HepG2 (cell line): ENCODE results near the gene SMAD6. TPM values are rescaled to one million over a fixed set of nuclear protein-coding genes. Genes with fewer than 3 reads are reported as not detected.

Experiments
- ATAC-seq: fragments of 200-7000 bp; cut with Tn5 transposase; 3 replicates; pipeline ENCODE4 v1.9.1; 2020; ENCODE audit warnings: mild to moderate bottlenecking, moderate library complexity
- BruUV-seq: library from RNA; stranded (reverse); fragments of 400-500 nt; replicated peaks from 2 replicates; lab custom pipeline; 2021; lab: Mats Ljungman, UMichigan
- CTCF ChIA-PET: fragments of 300-600 bp; formaldehyde crosslinking; extraction: SDS; loops from one replicate; lab custom pipeline; 2021; ENCODE audit warnings: low total read pairs, inconsistent platforms, low intra/inter-chr PET ratio; lab: Yijun Ruan, JAX
- POLR2A ChIA-PET: fragments of 350-600 bp; sonication (Branson Sonifier 250); formaldehyde crosslinking; loops from one replicate; lab custom pipeline; 2020; ENCODE audit warnings: antibody characterized with exemption, inconsistent platforms; lab: Yijun Ruan, JAX
- DNase-seq: peaks from one replicate; pipeline ENCODE4 v3.0.0-alpha.2; 2015; ENCODE audit warnings: low spot score
- FAIRE-seq: peaks from 3 replicates; lab custom pipeline; 2011; peaks lifted over from hg19 to GRCh38; lab: Jason Lieb, UNC
- H2AFZ ChIP-seq: one replicate; pipeline ENCODE4 v1.6.1; 2011; ENCODE audit warnings: low read length, inconsistent platforms
- H3K27ac ChIP-seq: fragments of 300-600 bp; 3 replicates; pipeline ENCODE4 v1.8.0; 2011; ENCODE audit warnings: mixed run types, mild to moderate bottlenecking, mixed read lengths, low read length, inconsistent platforms; ENCODE audit not compliant: insufficient read depth; ENCODE audit errors: extremely low read length
- H3K27me3 ChIP-seq, 2 experiments: fragments of 200-600 bp in 1 of 2; 2 replicates in 1 of 2; 3 replicates in 1 of 2; pipeline versions ENCODE4 v1.6.0 to v1.8.0; 2011; ENCODE audit warnings: low read length in 2 of 2, mild to moderate bottlenecking in 2 of 2, moderate library complexity in 2 of 2, inconsistent platforms in 1 of 2; ENCODE audit not compliant: insufficient read depth in 2 of 2, control insufficient read depth in 1 of 2
- H3K36me3 ChIP-seq, 2 experiments: fragments of 200-600 bp in 1 of 2; replicated peaks in 1 of 2; 2 replicates in 1 of 2; 3 replicates in 1 of 2; pipeline versions ENCODE4 v1.5.1 to v1.8.0; 2011; ENCODE audit warnings: low read length in 2 of 2, inconsistent platforms in 1 of 2; ENCODE audit not compliant: insufficient read depth in 2 of 2, control insufficient read depth in 1 of 2
- H3K4me1 ChIP-seq: 2 replicates; pipeline ENCODE4 v1.5.1; 2012; ENCODE audit warnings: low read length, inconsistent platforms; ENCODE audit not compliant: insufficient read depth
- H3K4me2 ChIP-seq: 2 replicates; pipeline ENCODE4 v1.6.0; 2011; ENCODE audit warnings: low read depth, low read length, inconsistent platforms
- H3K4me3 ChIP-seq, 3 experiments: fragments of 200-600 bp in 1 of 3; sonication (generic), shearing (Covaris generic) in 1 of 3; replicated peaks in 1 of 3; 2 replicates each; pipeline ENCODE4 v1.5.1; 2011 to 2016; ENCODE audit warnings: low read length in 3 of 3, inconsistent platforms in 2 of 3, low read depth in 2 of 3, mild to moderate bottlenecking in 2 of 3, control low read depth in 1 of 3, mixed read lengths in 1 of 3; ENCODE audit not compliant: insufficient read depth in 1 of 3
- H3K79me2 ChIP-seq: one replicate; pipeline ENCODE4 v1.6.1; 2011; ENCODE audit warnings: low read length, inconsistent platforms; ENCODE audit not compliant: insufficient read depth
- H3K9ac ChIP-seq: 2 replicates; pipeline ENCODE4 v1.6.0; 2011; ENCODE audit warnings: mild to moderate bottlenecking, low read depth, low read length, inconsistent platforms; ENCODE audit not compliant: insufficient read depth
- H3K9me3 ChIP-seq: 2 replicates; pipeline ENCODE4 v1.5.1; 2012; ENCODE audit warnings: mild to moderate bottlenecking, low read length
- H4K20me1 ChIP-seq: 2 replicates; pipeline ENCODE4 v1.6.0; 2011; ENCODE audit warnings: inconsistent platforms, mild to moderate bottlenecking, low read length, moderate library complexity; ENCODE audit not compliant: insufficient read depth
- ATF4 ChIP-seq, 2 experiments: fragments of 450-650 bp in 1 of 2; sonication (generic) in 1 of 2; formaldehyde crosslinking; IDR thresholded peaks; 2 replicates each; pipeline versions ENCODE4 v1.5.0 to v1.8.0; 2020 to 2022; ENCODE audit warnings: mild to moderate bottlenecking in 1 of 2, missing genetic modification reagents in 1 of 2
- GABPA ChIP-seq, 2 experiments: IDR thresholded peaks; 2 replicates each; pipeline ENCODE4 v1.6.1; 2011 to 2016; ENCODE audit warnings: low read depth in 2 of 2, low read length in 1 of 2, missing biosample characterization in 1 of 2, missing genetic modification characterization in 1 of 2
- RFX5 ChIP-seq: IDR thresholded peaks from 2 replicates; pipeline ENCODE4 v1.6.1; 2011; ENCODE audit warnings: low read depth, low read length, improper control_type of control experiment
- TAF15 ChIP-seq: fragments of 200-400 bp; formaldehyde crosslinking; IDR thresholded peaks from one replicate; pipeline ENCODE4 v1.6.1; 2018; ENCODE audit warnings: mild to moderate bottlenecking, low read depth, low read length; ENCODE audit not compliant: poor library complexity, severe bottlenecking
- ZBTB37 ChIP-seq: sonication (generic); formaldehyde crosslinking; IDR thresholded peaks from 2 replicates; pipeline ENCODE4 v1.4.0; 2020; ENCODE audit warnings: mild to moderate bottlenecking, missing genetic modification reagents
- ZFAT ChIP-seq: sonication (generic); formaldehyde crosslinking; conservative IDR thresholded peaks from 2 replicates; pipeline ENCODE4 v1.8.1; 2023; ENCODE audit warnings: missing genetic modification reagents, inconsistent platforms
- ZNF441 ChIP-seq: sonication (generic); formaldehyde crosslinking; IDR thresholded peaks from 2 replicates; pipeline ENCODE4 v1.7.0; 2021; ENCODE audit warnings: missing genetic modification reagents, borderline replicate concordance
- ZNF614 ChIP-seq: IDR thresholded peaks from 2 replicates; pipeline ENCODE4 v1.6.1; 2018; ENCODE audit warnings: missing biosample characterization, missing genetic modification reagents, inconsistent platforms, borderline replicate concordance
- in situ Hi-C: cut with HindIII; loops from 2 replicates; pipeline ENCODE4 v1.10.0; 2017; ENCODE audit warnings: low pct_unique_long_range_greater_than_20kb; ENCODE audit not compliant: extremely low pct_ligation_motif_present
- intact Hi-C: fragments of 100-400 bp; cut with micrococcal nuclease; formaldehyde crosslinking; loops from one replicate; pipeline ENCODE4 v1.10.0; 2022; ENCODE audit not compliant: unreplicated experiment
- polyA plus RNA-seq, 8 experiments: library from polyadenylated mRNA; depleted of rRNA in 3 of 8; stranded (reverse) in 7 of 8; unstranded in 1 of 8; fragments of >200 nt; fragmentation: Illumina TruSeq in 4 of 8; extraction: Trizol in 4 of 8; gene quantifications; 2 replicates each; pipeline versions ENCODE4 v1.2.1 to v1.2.3, GENCODE V29; 2011 to 2016; ENCODE audit warnings: low read depth in 4 of 8, missing spikeins in 1 of 8, mixed read lengths in 1 of 8; ENCODE audit not compliant: insufficient read depth in 1 of 8
- total RNA-seq, 5 experiments: library from RNA; depleted of rRNA; stranded (reverse); fragments of >200 nt; fragmentation: Illumina TruSeq; extraction: Trizol; gene quantifications; 2 replicates each; pipeline ENCODE4 v1.2.3, GENCODE V29; 2016; ENCODE audit warnings: low read depth in 1 of 5

SMAD6 gene
- total and polyA plus RNA-seq, 2 of the 13 experiments (the other 11 are each of a cell fraction or from before 2014, with no cell fraction given) = 3.3 to 4.4 TPM

GRCh38 chr15:66682865-66683264, 19.2 kb upstream of the SMAD6 start (continued):
- no peak for TF ChIP-seq ZFAT (CRISPR knock-in tag)
- no peak for TF ChIP-seq ZNF614 (CRISPR knock-in tag)
- TF ChIP-seq RFX5 = no peak
- TF ChIP-seq ZNF441 (CRISPR knock-in tag) = no peak
- no peak for TF ChIP-seq ATF4 (CRISPR knock-in tag; IDR thresholded peaks at IDR 0.05)
- no peak for TF ChIP-seq TAF15
- no peak for TF ChIP-seq ZBTB37 (CRISPR knock-in tag)
- TF ChIP-seq, all 625 proteins: peak for 0

DNA sequence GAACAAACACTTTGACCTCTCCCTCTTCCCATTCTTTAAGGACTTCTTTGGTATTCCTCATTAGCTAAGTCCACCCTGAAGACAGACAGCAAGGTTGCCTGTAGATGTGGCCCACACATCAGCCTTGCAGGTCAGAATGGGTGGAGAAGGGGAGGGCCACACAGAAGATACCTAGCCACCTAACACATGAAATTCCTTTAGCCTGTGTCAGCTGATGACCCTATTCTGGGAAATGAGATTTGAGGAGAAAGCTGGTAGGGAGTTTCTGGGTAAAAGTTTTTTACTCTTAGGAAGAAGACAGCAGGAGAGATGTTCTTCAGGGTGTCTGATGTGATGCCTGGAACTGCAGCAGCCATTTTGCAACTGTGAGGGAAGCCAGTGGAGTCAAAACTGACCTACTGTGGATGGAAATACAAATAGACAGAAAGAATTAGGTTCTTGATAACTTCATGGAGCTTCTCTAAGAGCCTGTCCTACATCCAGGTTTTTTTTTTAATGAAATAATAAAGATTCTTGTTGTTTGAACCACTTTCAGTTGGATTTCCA, 17.8 kb upstream of the SMAD6 start:
- Histone ChIP-seq H3K4me2 (no peak overlapping the region), H4K20me1 (no peaks in the 10 kb centered on the region), H2AFZ (no peak overlapping the region), H3K9ac (no peak overlapping the region), H3K79me2 (no peaks in the 10 kb centered on the region), H3K27ac (no peak overlapping the region), H3K36me3 (no peaks in the 10 kb centered on the region; a peak in 1 of 5 replicates), H3K9me3 (peaks cover 8% of the 10 kb centered on the region; the same call in 1 of the 2 replicates), H3K4me1 (peaks cover 22% of the 10 kb centered on the region), H3K4me3 (no peak overlapping the region), H3K27me3 (no peaks in the 10 kb centered on the region)
- intact Hi-C loops (no loop called here), in situ Hi-C loops (no loop called here)
- no TSS peak for BruUV-seq
- ChIA-PET CTCF (no interaction called here), POLR2A (no interaction called here)
- no peak for FAIRE-seq
- TF ChIP-seq GABPA (IDR thresholded peaks at IDR 0.05; ENCODE audit: low read depth, low read length) (no peak), GABPA (CRISPR knock-in tag; IDR thresholded peaks at IDR 0.05; ENCODE audit: low read depth) (no peak)
- ATAC-seq = no peak
- DNase-seq = no peak
